K562 (cell line): Measurements from ENCODE around the gene SLC25A1.

Source experiments
- POLR2A ChIP-seq: fragments of 450-650 bp; conservative IDR thresholded peaks from 2 replicates; pipeline ENCODE4 v1.6.1; 2016
- TF ChIP-seq, protein P1 (sequence below), 2 experiments: fragments of 450-650 bp; formaldehyde crosslinking in 1 of 2; IDR thresholded peaks; 2 replicates each; pipeline versions ENCODE4 v1.4.0 to v1.6.1; 2014 to 2020; ENCODE audit warnings: mild to moderate bottlenecking in 2 of 2, borderline replicate concordance in 1 of 2, low read depth in 1 of 2

DNA sequence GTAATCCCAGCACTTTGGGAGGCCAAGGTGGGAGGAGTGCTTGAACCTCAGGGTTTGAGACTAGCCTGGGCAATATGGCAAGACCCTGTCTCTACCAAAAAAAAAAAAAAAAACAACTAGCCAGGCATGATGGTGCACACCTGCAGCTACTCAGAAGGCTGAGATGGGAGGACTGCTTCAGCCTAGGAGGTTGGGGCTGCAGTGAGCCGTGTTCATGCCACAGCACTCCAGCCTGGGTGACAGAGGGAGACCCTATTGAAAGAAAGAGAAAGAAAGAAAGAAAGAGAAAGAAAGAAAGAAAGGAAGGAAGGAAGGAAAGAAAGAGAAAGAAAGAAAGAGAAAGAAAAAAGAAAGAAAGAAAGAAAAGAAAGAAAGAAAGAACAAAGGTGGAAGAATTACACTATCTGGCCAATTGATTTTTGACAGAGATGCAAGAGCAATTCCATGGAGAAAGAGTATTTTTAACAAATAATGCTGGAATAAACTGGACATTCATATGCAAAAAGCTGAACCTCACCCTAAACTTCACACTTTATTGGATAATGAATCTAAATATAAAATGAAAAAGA is 33.9 kb upstream of the SLC25A1 start:
- TF ChIP-seq POLR2A = no peak
- TF ChIP-seq, protein P1, sequence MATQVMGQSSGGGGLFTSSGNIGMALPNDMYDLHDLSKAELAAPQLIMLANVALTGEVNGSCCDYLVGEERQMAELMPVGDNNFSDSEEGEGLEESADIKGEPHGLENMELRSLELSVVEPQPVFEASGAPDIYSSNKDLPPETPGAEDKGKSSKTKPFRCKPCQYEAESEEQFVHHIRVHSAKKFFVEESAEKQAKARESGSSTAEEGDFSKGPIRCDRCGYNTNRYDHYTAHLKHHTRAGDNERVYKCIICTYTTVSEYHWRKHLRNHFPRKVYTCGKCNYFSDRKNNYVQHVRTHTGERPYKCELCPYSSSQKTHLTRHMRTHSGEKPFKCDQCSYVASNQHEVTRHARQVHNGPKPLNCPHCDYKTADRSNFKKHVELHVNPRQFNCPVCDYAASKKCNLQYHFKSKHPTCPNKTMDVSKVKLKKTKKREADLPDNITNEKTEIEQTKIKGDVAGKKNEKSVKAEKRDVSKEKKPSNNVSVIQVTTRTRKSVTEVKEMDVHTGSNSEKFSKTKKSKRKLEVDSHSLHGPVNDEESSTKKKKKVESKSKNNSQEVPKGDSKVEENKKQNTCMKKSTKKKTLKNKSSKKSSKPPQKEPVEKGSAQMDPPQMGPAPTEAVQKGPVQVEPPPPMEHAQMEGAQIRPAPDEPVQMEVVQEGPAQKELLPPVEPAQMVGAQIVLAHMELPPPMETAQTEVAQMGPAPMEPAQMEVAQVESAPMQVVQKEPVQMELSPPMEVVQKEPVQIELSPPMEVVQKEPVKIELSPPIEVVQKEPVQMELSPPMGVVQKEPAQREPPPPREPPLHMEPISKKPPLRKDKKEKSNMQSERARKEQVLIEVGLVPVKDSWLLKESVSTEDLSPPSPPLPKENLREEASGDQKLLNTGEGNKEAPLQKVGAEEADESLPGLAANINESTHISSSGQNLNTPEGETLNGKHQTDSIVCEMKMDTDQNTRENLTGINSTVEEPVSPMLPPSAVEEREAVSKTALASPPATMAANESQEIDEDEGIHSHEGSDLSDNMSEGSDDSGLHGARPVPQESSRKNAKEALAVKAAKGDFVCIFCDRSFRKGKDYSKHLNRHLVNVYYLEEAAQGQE (IDR thresholded peaks at IDR 0.05; ENCODE audit: borderline replicate concordance) = no peak
- TF ChIP-seq, protein P1 (CRISPR knock-in tag; IDR thresholded peaks at IDR 0.05; ENCODE audit: low read depth) = no peak
